WTC11 (cell line): ENCODE data around the gene HIPK2. TPM values are rescaled to one million over a fixed set of nuclear protein-coding genes. Genes with fewer than 3 reads are reported as not detected.

Source experiments
- ATAC-seq: fragments of 200-7000 bp; cut with Tn5 transposase; 2 replicates; pipeline ENCODE4 v1.10.0; 2021; ENCODE audit warnings: mild to moderate bottlenecking, moderate library complexity
- CTCF ChIA-PET: fragments of 300-600 bp; sonication (Branson Sonifier 250); formaldehyde crosslinking; loops from one replicate; lab custom pipeline; 2021; ENCODE audit warnings: antibody characterized with exemption; lab: Charles Lee
- POLR2A ChIA-PET: fragments of 350-600 bp; sonication (Branson Sonifier 250); formaldehyde crosslinking; loops from one replicate; lab custom pipeline; 2021; ENCODE audit warnings: antibody characterized with exemption; lab: Charles Lee
- DNase-seq: peaks from one replicate; pipeline ENCODE4 v3.0.0; 2021; ENCODE audit warnings: low spot score
- H3K27ac Mint-ChIP-seq: 2 replicates; pipeline ENCODE4 v1.8.0; 2021; ENCODE audit warnings: mixed read lengths
- H3K27me3 Mint-ChIP-seq: 2 replicates; pipeline ENCODE4 v1.8.0; 2021; ENCODE audit warnings: low read depth, mild to moderate bottlenecking, moderate library complexity, mixed read lengths
- H3K36me3 Mint-ChIP-seq: 2 replicates; pipeline ENCODE4 v1.8.0; 2021; ENCODE audit warnings: mixed read lengths
- H3K4me1 Mint-ChIP-seq: 2 replicates; pipeline ENCODE4 v1.8.0; 2022; ENCODE audit warnings: mixed read lengths
- H3K4me3 Mint-ChIP-seq: 2 replicates; pipeline ENCODE4 v1.8.0; 2021; ENCODE audit warnings: mild to moderate bottlenecking, moderate library complexity, mixed read lengths
- H3K9me3 Mint-ChIP-seq: 2 replicates; pipeline ENCODE4 v1.8.0; 2021; ENCODE audit warnings: mixed read lengths
- AR ChIP-seq: fragments of 250-450 bp; sonication (Bioruptor Pico); IDR thresholded peaks from 2 replicates; pipeline ENCODE4 v1.9.0; 2021; ENCODE audit warnings: mild to moderate bottlenecking
- E2F4 ChIP-seq: sonication (generic); formaldehyde crosslinking; IDR thresholded peaks from 2 replicates; pipeline ENCODE4 v1.8.1; 2022; ENCODE audit warnings: low read depth, mild to moderate bottlenecking, moderate library complexity, missing genetic modification reagents, borderline replicate concordance
- E2F5 ChIP-seq: sonication (generic); formaldehyde crosslinking; IDR thresholded peaks from 2 replicates; pipeline ENCODE4 v1.8.1; 2022; ENCODE audit warnings: mild to moderate bottlenecking, moderate library complexity, missing genetic modification reagents
- IRF2 ChIP-seq: sonication (generic); formaldehyde crosslinking; IDR thresholded peaks from 2 replicates; pipeline ENCODE4 v1.8.0; 2022; ENCODE audit warnings: low read depth, missing genetic modification reagents, borderline replicate concordance
- MXD4 ChIP-seq: fragments of 250-450 bp; sonication (Bioruptor Pico); IDR thresholded peaks from 2 replicates; pipeline ENCODE4 v1.8.0; 2021; ENCODE audit warnings: mild to moderate bottlenecking, moderate library complexity, borderline replicate concordance
- NFATC4 ChIP-seq: fragments of 250-450 bp; sonication (Bioruptor Pico); IDR thresholded peaks from 2 replicates; pipeline ENCODE4 v1.9.0; 2021; ENCODE audit warnings: mild to moderate bottlenecking
- NFYB ChIP-seq: sonication (generic); formaldehyde crosslinking; conservative IDR thresholded peaks from 2 replicates; pipeline ENCODE4 v1.8.0; 2022; ENCODE audit warnings: low read depth, missing genetic modification reagents
- SMAD3 ChIP-seq: sonication (generic); formaldehyde crosslinking; IDR thresholded peaks from 2 replicates; pipeline ENCODE4 v1.8.0; 2022; ENCODE audit warnings: missing genetic modification reagents, mild to moderate bottlenecking, borderline replicate concordance
- TCF7 ChIP-seq: sonication (generic); formaldehyde crosslinking; IDR thresholded peaks from 2 replicates; pipeline ENCODE4 v1.8.0; 2022; ENCODE audit warnings: mild to moderate bottlenecking, low read depth, missing genetic modification reagents, moderate library complexity
- TEAD1 ChIP-seq: sonication (generic); formaldehyde crosslinking; IDR thresholded peaks from 2 replicates; pipeline ENCODE4 v1.8.0; 2022; ENCODE audit warnings: mild to moderate bottlenecking, missing genetic modification reagents
- TEAD4 ChIP-seq: sonication (generic); formaldehyde crosslinking; IDR thresholded peaks from 2 replicates; pipeline ENCODE4 v1.8.0; 2022; ENCODE audit warnings: mild to moderate bottlenecking, missing genetic modification reagents
- total RNA-seq: library from RNA; stranded (reverse); gene quantifications from 3 replicates; pipeline ENCODE4 v1.2.3, GENCODE V29; 2021
- TF ChIP-seq, protein P1 (sequence below): sonication (generic); formaldehyde crosslinking; IDR thresholded peaks from 2 replicates; pipeline ENCODE4 v1.8.1; 2022; ENCODE audit warnings: missing genetic modification reagents, borderline replicate concordance
- TF ChIP-seq, protein P2 (sequence below): fragments of 250-450 bp; sonication (Bioruptor Pico); IDR thresholded peaks from 2 replicates; pipeline ENCODE4 v2.1.2; 2022; ENCODE audit warnings: mild to moderate bottlenecking, moderate library complexity
- TF ChIP-seq, protein P3 (sequence below): sonication (generic); formaldehyde crosslinking; IDR thresholded peaks from 2 replicates; pipeline ENCODE4 v1.8.0; 2022; ENCODE audit warnings: missing genetic modification reagents
- TF ChIP-seq, protein P4 (sequence below): sonication (generic); formaldehyde crosslinking; IDR thresholded peaks from 2 replicates; pipeline ENCODE4 v1.8.0; 2022; ENCODE audit warnings: mild to moderate bottlenecking, missing genetic modification reagents
- TF ChIP-seq, protein P5 (sequence below): sonication (generic); formaldehyde crosslinking; IDR thresholded peaks from 2 replicates; pipeline ENCODE4 v1.8.0; 2023; ENCODE audit warnings: missing genetic modification reagents, mild to moderate bottlenecking, borderline replicate concordance

Gene HIPK2
- total RNA-seq, 1 experiment from 2014 or later, result 25.3 TPM

GRCh38 chr7:139739863-139740597 is 37.8 kb downstream of the HIPK2 start (continued):
- TF ChIP-seq, protein P1, sequence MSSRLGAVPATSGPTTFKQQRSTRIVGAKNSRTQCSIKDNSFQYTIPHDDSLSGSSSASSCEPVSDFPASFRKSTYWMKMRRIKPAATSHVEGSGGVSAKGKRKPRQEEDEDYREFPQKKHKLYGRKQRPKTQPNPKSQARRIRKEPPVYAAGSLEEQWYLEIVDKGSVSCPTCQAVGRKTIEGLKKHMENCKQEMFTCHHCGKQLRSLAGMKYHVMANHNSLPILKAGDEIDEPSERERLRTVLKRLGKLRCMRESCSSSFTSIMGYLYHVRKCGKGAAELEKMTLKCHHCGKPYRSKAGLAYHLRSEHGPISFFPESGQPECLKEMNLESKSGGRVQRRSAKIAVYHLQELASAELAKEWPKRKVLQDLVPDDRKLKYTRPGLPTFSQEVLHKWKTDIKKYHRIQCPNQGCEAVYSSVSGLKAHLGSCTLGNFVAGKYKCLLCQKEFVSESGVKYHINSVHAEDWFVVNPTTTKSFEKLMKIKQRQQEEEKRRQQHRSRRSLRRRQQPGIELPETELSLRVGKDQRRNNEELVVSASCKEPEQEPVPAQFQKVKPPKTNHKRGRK (CRISPR knock-in tag), result no peak
- TF ChIP-seq E2F4 (CRISPR knock-in tag), result no peak
- TF ChIP-seq, protein P2, sequence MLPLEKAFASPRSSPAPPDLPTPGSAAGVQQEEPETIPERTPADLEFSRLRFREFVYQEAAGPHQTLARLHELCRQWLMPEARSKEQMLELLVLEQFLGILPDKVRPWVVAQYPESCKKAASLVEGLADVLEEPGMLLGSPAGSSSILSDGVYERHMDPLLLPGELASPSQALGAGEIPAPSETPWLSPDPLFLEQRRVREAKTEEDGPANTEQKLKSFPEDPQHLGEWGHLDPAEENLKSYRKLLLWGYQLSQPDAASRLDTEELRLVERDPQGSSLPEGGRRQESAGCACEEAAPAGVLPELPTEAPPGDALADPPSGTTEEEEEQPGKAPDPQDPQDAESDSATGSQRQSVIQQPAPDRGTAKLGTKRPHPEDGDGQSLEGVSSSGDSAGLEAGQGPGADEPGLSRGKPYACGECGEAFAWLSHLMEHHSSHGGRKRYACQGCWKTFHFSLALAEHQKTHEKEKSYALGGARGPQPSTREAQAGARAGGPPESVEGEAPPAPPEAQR (CRISPR knock-in tag), result no peak
- TF ChIP-seq, all 79 proteins: peak for 0

DNA sequence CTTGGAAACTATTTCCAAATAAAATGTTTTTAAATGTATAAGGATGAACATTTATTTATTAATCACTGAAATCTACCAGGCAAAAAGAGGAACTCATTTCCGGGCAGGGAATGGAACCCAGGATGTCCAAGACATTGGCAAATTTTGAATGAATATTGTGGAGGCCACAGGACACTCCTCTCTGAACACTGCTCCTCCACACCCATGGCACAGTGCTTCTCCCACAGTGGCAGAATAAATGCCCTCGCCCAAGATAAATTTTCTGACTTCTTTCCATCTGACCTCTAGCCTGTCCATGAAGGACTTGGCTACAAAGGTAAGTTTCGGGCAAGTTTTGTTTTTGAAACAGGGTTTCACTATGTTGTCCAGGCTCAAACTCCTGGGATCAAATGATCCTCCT is 39.0 kb downstream of the HIPK2 start:
- Mint-ChIP-seq H3K4me3 (no peak overlapping the region), H3K36me3 (no peaks in the 10 kb centered on the region), H3K27me3 (no peaks in the 10 kb centered on the region), H3K4me1 (peaks cover 20% of the 10 kb centered on the region), H3K27ac (no peak overlapping the region), H3K9me3 (no peaks in the 10 kb centered on the region)
- no peak for ATAC-seq
- ChIA-PET CTCF (interaction anchor here (1.4 to 2.1 kb wide), 5 partner anchors 8 to 239 kb away, joined by 3 to 7 read pairs (median 4); no protein-coding TSS in a partner anchor), POLR2A (no interaction called here)
- no peak for DNase-seq
- TF ChIP-seq TCF7 (no peak), TEAD4 (no peak), AR (CRISPR knock-in tag) (no peak), SMAD3 (CRISPR knock-in tag) (no peak), E2F5 (no peak), IRF2 (CRISPR knock-in tag) (no peak), TEAD1 (CRISPR knock-in tag) (no peak), MXD4 (CRISPR knock-in tag) (no peak), NFYB (CRISPR knock-in tag) (no peak), NFATC4 (CRISPR knock-in tag) (no peak)
- TF ChIP-seq, protein P3, sequence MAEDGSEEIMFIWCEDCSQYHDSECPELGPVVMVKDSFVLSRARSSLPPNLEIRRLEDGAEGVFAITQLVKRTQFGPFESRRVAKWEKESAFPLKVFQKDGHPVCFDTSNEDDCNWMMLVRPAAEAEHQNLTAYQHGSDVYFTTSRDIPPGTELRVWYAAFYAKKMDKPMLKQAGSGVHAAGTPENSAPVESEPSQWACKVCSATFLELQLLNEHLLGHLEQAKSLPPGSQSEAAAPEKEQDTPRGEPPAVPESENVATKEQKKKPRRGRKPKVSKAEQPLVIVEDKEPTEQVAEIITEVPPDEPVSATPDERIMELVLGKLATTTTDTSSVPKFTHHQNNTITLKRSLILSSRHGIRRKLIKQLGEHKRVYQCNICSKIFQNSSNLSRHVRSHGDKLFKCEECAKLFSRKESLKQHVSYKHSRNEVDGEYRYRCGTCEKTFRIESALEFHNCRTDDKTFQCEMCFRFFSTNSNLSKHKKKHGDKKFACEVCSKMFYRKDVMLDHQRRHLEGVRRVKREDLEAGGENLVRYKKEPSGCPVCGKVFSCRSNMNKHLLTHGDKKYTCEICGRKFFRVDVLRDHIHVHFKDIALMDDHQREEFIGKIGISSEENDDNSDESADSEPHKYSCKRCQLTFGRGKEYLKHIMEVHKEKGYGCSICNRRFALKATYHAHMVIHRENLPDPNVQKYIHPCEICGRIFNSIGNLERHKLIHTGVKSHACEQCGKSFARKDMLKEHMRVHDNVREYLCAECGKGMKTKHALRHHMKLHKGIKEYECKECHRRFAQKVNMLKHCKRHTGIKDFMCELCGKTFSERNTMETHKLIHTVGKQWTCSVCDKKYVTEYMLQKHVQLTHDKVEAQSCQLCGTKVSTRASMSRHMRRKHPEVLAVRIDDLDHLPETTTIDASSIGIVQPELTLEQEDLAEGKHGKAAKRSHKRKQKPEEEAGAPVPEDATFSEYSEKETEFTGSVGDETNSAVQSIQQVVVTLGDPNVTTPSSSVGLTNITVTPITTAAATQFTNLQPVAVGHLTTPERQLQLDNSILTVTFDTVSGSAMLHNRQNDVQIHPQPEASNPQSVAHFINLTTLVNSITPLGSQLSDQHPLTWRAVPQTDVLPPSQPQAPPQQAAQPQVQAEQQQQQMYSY (CRISPR knock-in tag), result no peak
- TF ChIP-seq, protein P4, sequence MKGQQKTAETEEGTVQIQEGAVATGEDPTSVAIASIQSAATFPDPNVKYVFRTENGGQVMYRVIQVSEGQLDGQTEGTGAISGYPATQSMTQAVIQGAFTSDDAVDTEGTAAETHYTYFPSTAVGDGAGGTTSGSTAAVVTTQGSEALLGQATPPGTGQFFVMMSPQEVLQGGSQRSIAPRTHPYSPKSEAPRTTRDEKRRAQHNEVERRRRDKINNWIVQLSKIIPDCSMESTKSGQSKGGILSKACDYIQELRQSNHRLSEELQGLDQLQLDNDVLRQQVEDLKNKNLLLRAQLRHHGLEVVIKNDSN (CRISPR knock-in tag), result no peak
- TF ChIP-seq, protein P5, sequence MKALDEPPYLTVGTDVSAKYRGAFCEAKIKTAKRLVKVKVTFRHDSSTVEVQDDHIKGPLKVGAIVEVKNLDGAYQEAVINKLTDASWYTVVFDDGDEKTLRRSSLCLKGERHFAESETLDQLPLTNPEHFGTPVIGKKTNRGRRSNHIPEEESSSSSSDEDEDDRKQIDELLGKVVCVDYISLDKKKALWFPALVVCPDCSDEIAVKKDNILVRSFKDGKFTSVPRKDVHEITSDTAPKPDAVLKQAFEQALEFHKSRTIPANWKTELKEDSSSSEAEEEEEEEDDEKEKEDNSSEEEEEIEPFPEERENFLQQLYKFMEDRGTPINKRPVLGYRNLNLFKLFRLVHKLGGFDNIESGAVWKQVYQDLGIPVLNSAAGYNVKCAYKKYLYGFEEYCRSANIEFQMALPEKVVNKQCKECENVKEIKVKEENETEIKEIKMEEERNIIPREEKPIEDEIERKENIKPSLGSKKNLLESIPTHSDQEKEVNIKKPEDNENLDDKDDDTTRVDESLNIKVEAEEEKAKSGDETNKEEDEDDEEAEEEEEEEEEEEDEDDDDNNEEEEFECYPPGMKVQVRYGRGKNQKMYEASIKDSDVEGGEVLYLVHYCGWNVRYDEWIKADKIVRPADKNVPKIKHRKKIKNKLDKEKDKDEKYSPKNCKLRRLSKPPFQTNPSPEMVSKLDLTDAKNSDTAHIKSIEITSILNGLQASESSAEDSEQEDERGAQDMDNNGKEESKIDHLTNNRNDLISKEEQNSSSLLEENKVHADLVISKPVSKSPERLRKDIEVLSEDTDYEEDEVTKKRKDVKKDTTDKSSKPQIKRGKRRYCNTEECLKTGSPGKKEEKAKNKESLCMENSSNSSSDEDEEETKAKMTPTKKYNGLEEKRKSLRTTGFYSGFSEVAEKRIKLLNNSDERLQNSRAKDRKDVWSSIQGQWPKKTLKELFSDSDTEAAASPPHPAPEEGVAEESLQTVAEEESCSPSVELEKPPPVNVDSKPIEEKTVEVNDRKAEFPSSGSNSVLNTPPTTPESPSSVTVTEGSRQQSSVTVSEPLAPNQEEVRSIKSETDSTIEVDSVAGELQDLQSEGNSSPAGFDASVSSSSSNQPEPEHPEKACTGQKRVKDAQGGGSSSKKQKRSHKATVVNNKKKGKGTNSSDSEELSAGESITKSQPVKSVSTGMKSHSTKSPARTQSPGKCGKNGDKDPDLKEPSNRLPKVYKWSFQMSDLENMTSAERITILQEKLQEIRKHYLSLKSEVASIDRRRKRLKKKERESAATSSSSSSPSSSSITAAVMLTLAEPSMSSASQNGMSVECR (CRISPR knock-in tag), result no peak
